HG03159 (cell line): ENCODE data around the gene CCDC73.
"Not testable (repeated sequence)": the region's sequence is repeated elsewhere in the genome, so short reads cannot be mapped to it uniquely, and the experiment has no call there.

Experiments
- ATAC-seq: cut with Tn5 transposase; IDR thresholded peaks from one replicate; pipeline ENCODE4 v1.9.1; 2021; ENCODE audit warnings: mild to moderate bottlenecking, moderate library complexity; ENCODE audit not compliant: unreplicated experiment

The CCDC73 gene

GRCh38 chr11:32809313-32809712, 14.9 kb upstream of the CCDC73 start:
- peak; percentile 99 for ATAC-seq

- ATAC-seq: no peak
These were observed 2.0 kb upstream of the CCDC73 start for GRCh38 chr11:32796425-32796824.

DNA sequence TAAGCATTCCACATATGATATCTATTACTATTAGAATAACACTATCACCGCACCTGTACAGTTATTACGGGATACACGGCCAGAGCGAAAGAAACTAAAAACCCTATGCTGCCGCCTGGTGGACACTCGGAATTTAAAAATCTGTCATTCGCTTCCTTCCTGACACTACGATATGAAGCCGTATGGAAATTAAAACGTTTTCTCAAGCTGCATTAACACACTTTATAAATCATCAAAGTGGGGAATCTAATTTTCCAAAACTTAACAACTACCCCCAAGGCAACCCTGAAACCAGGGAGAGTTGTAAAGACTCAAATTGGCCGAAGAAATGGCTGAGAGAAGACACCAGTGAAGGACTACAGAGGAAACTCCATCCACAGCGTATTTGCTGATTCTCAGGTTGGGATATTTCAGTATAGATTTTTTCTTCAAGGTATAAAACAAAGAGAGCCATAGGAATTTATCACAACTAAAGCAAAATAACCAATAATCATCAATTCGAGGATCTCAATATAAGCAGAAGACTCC, 1.4 kb downstream of the CCDC73 start:
- peak; percentile 79 for ATAC-seq

- no peak for ATAC-seq
These were observed 2.1 kb downstream of the CCDC73 start for GRCh38 chr11:32792111-32792947.

- no peak for ATAC-seq
These were observed 3.5 kb downstream of the CCDC73 start for GRCh38 chr11:32790916-32791315.

DNA sequence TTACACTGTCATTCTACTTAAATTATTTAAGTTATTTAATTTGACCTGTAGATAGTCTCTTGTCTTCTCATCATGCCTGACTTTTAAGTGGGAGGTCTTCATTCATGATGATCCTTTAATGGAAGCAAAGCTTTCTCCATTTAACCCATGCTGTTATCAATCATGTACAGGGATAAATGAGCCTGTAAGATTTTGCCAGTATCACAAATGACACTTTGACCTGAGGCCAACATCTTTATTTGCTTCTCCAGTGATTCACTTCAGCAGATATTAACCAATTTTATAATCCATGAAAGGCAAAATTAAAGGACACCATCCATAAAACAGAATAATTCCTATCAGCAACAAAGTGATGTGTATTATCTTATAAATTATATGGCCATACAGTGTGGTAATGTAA, 7.7 kb downstream of the CCDC73 start:
- no peak for ATAC-seq

DNA sequence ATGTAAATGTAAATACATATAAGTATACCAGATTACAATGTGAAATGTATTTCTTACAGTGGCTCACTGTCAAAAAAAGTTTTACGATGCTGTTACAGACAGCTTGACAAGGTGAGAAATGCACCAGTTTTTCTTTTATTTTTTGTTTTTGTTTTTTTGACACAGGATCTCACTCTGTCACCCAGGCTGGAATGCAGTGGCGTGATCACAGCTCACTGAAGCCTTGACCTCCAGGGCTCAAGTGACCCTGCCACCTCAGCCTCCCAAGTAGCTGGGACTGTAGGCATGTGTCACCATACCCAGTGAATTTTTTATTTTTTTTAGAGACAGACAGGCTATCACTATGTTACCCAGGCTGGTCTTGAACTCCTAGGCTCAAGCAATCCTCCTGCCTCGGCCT, 9.2 kb downstream of the CCDC73 start:
- no peak for ATAC-seq

DNA sequence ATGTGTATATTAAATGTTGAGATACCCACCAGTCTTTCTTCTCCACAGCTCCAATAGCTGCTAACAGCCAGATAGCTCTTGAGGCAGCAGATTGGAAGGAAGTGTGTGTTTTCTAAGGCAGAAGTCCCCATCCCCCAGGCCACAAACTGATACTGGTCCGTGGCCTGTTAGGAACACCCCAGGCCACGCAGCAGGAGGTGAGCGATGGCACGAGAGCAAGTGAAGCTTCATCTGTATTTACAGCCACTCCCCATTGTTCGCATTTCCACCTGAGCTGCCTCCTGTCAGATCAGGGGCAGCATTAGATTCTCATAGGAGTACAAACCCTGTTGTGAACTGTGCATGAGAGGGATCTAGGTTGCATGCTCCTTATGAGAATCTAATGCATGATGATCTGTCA, 12.7 kb downstream of the CCDC73 start:
- ATAC-seq: no peak

DNA sequence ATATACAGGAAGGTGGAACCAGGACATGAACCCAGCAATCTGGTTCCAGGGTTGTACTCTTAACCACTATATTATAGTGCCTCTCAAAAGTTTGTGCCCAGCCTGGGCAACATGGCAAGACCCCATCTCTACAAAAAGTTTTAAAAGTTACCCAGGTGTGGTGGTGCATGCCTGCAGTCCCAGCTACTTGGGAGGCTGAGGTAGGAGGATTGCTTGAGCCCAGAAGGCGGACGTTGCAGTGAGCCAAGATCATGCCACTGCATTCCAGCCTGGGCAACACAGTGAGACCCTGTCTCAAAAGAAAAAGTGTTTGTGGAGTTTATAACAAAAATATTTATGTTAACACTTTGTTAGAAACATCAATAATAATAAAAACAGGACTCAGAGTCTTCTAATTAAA, 13.6 kb downstream of the CCDC73 start:
- ATAC-seq: not testable (repeated sequence)

DNA sequence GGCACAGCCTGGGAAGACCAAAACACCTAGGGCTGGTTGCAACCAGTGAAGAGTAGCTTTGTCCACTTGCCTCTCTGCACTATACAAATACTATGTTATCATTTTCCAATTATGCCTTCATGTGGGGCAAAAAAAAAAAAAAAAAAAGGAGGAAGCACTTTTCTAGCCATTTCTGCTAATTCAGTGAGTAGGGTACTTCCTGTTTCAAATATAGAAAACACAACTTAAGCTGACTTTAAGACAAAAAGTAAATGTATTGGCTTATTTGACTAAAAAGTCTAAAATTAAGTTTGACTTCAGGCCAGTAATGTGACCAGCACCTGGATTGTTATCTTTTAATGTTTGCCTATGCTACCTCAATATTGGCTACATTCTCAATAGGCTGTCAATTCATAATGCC, 15.3 kb downstream of the CCDC73 start:
- no peak for ATAC-seq

DNA sequence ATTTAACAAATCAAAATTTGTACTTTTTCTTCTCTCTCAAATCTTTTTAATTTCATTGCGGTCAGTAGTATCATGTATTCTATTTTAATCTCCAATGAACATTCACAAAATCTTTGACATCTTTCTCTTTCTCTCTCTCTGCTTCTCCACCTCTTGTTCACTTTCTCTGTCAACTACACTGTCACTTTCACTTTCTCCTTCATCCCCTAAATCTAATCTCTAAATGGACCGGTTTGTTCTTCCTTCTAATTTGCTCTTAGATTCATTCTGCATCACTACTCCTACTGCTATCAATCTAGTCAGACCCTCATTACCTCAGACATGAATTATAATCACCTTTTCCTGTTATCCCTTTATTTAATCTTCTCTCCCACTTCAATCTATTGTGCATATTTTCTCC, 18.6 kb downstream of the CCDC73 start:
- peak; percentile 61 for ATAC-seq

DNA sequence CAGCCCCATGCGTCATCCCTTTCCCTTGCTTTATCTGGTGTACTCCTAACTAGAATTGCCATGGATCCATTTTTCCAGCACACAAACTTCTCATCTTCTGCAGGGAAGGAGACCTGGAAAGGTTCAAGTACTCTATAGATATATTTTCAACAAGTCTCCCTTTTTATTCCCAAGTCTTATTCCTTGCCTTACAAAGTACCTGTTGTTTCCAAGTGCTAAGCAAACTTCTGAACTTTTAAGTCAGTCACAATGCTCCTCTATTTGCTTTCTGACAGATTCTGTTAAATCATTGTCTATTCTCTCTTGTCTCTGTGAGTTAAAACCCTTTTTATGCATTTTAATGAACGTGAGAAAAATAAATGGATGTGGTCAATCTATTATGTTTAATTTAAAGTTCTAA, 20.4 kb downstream of the CCDC73 start:
- no peak for ATAC-seq

DNA sequence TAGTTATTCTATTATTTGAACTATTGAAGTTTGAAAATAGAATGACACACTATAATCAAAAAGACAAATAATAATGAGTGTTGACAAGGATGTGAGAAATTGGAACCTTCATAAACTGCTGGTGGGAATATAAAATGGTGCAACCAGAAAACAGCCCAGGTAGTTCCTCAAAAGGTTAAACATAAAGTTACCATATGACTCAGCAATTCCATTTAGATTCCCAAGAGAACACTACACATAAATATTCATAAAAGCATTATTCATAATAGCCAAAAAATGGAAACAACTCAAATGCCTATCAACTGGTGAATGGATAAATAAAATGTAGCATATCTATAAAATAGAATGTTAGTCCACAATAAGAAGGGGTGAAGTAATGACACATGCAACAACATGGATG, 21.7 kb downstream of the CCDC73 start:
- no peak for ATAC-seq

- ATAC-seq: not testable (repeated sequence)
These were observed 32.7 kb downstream of the CCDC73 start for GRCh38 chr11:32761774-32762173.

GRCh38 chr11:32758291-32758690, 36.2 kb downstream of the CCDC73 start:
- no peak for ATAC-seq

DNA sequence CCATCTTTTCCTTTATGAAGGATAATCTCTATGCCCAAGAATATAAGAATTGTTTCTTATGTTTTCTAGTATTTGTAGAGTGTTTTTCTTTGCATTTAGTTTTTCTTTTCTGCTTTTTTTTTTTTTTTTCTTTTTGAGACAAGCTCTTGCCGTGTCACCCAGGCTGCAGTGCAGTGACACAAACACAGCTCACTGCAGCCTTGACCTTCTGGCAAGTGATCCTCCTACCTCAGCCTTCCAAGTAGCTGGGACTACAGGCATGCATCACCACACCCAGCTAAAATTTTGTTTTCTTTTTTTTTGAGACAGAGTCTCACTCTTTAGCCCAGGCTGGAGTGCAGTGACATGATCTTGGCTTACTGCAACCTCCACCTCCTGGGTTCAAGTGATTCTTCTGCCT, 41.3 kb downstream of the CCDC73 start:
- not testable (repeated sequence) for ATAC-seq

GRCh38 chr11:32752001-32752400, 42.5 kb downstream of the CCDC73 start:
- no peak for ATAC-seq

GRCh38 chr11:32751381-32751780, 43.1 kb downstream of the CCDC73 start:
- no peak for ATAC-seq

DNA sequence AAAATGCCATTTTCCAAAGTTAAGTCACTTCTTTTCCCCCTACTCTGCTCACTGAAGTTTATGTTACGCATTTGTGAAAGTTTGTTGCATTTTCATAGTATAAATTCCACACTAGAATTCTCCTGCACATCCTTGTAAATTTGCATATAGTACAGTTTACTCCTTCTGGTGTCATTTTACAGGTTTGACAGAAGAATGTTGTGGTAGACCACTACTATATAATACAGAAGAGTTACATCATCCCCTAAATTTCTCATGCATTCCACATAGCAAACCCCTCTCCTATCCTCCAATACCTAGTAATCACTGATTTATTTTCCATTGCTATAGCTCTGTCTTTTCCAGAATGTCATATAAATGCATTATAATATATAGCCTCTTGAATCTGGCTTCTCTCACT, 64.5 kb downstream of the CCDC73 start:
- ATAC-seq: no peak

GRCh38 chr11:32723332-32723731, 71.1 kb downstream of the CCDC73 start:
- ATAC-seq: no peak

DNA sequence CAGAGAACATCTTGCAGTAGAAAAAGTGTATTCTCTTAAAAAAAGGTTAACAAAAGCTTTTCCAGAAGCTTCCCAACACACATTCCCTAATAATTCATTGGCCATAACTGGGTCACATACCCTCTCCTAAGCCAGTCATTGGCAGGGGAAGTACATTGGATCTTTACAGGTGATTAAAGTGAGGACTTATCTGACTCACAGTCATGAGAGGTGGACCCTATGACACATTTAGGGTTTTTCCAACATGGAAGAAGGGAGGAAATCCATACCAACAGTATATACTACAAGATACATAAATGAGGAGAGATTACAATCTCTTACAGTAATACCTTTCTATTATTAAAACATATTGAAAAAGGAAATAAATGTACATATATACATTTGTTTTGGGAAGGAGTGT, 72.2 kb downstream of the CCDC73 start:
- ATAC-seq: no peak

DNA sequence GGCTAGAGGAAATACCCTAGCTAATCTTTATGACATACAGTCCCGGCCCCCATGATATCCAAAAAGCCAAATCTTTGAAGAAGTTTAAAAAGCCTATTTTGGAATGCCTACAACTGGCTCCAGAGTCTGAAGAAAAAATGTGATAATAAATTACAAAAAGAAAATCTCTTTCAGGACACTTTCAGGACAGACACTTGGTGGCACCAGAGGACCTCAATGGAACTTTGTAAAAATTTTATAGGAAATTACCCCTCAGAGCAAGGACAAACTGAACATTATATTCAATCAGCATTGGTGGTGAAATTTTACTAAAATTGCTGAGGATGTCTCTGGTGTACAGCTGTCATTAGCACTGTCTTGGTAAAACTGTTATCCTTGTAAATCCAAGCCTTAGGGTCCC, 81.0 kb downstream of the CCDC73 start:
- ATAC-seq: no peak

DNA sequence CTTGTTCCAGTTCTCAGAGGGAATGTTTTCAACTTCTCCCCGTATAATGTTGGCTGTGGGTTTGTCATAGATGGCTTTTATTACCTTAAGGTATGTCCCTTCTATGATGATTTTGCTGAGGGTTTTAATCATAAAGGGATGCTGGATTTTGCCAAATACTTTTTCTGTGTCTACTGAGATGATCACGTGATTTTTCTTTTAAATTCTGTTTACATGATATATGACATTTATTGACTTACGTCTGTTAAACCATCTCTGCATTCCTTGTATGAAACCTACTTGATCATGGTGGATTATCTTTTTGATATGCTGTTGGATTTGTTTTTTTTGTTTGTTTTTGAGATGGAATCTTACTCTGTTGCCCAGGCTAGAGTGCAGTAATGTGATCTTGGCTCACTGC, 85.5 kb downstream of the CCDC73 start:
- not testable (repeated sequence) for ATAC-seq
